Lower leg skin (tissue), 3 donors: ENCODE measurements around the gene MCM7.
"Not testable (repeated sequence)": the region's sequence is repeated elsewhere in the genome, so short reads cannot be mapped to it uniquely, and the experiment has no call there.

Source experiments
- CTCF ChIP-seq, 3 donors: fragments of 450-650 bp; IDR thresholded peaks; one replicate each; pipeline ENCODE4 v1.5.1; 2016; ENCODE audit warnings: antibody characterized with exemption in 3 of 3, mild to moderate bottlenecking in 3 of 3, moderate library complexity in 2 of 3
- POLR2A ChIP-seq, 2 donors: fragments of 450-650 bp; IDR thresholded peaks; one replicate each; pipeline ENCODE4 v1.6.1; 2016 to 2017; ENCODE audit warnings: antibody characterized with exemption in 2 of 2, mild to moderate bottlenecking in 1 of 2, moderate library complexity in 1 of 2

- not testable (repeated sequence) for TF ChIP-seq POLR2A, CTCF (IDR thresholded peaks at IDR 0.05)
Observed at GRCh38 chr7:100146350-100146749, 45.2 kb upstream of the MCM7 start.
